ENCODE results near the gene HBM.
"Not testable (repeated sequence)": the region's sequence is repeated elsewhere in the genome, so short reads cannot be mapped to it uniquely, and the experiment has no call there.

HBM gene

GRCh38 chr16:170088-170507 lies 4.3 kb downstream of the HBM start:
- DNase-seq: not testable (repeated sequence)

- DNase-seq: no peak
Observed at GRCh38 chr16:170788-171187, 5.0 kb downstream of the HBM start.

- DNase-seq: not testable (repeated sequence)
Observed at GRCh38 chr16:172374-172941, 6.7 kb downstream of the HBM start, which contains the start of gene HBA2. TSS of gene HBA2 (plus strand) at chr16:172876. CDS start at chr16:172913, 37 bp downstream.

- not testable (repeated sequence) for DNase-seq
Observed at GRCh38 chr16:173211-173854, 7.6 kb downstream of the HBM start.

- DNase-seq: not testable (repeated sequence)
Observed at GRCh38 chr16:173928-174769, 8.4 kb downstream of the HBM start.

GRCh38 chr16:175011-175949 lies 9.5 kb downstream of the HBM start:
- no peak for DNase-seq

GRCh38 chr16:176006-176405 lies 10.2 kb downstream of the HBM start:
- not testable (repeated sequence) for DNase-seq

GRCh38 chr16:176477-177382 lies 11.0 kb downstream of the HBM start, which contains the start of gene HBA1:
TSS of gene HBA1 (plus strand) at chr16:176680. CDS start at chr16:176717, 37 bp downstream.
- not testable (repeated sequence) for DNase-seq

GRCh38 chr16:177394-177822 lies 11.6 kb downstream of the HBM start:
- no peak for DNase-seq

- DNase-seq: no peak
Observed at GRCh38 chr16:177981-178667, 12.3 kb downstream of the HBM start.

- DNase-seq: no peak
Observed at GRCh38 chr16:178668-179015, 12.9 kb downstream of the HBM start.

- DNase-seq: no peak
Observed at GRCh38 chr16:179211-180092, 13.7 kb downstream of the HBM start.

GRCh38 chr16:180101-180675 lies 14.4 kb downstream of the HBM start, which contains the start of gene HBQ1:
TSS of gene HBQ1 (plus strand) at chr16:180459. CDS start at chr16:180487, 28 bp downstream.
- peak; percentile 37 to 44 for DNase-seq

GRCh38 chr16:180681-181564 lies 15.1 kb downstream of the HBM start:
- peak; percentile 87 to 94 for DNase-seq

- DNase-seq: no peak
Observed at GRCh38 chr16:181565-182021, 15.8 kb downstream of the HBM start.

GRCh38 chr16:183005-183404 lies 17.2 kb downstream of the HBM start:
- DNase-seq: no peak

- DNase-seq: no peak
Observed at GRCh38 chr16:185213-185612, 19.4 kb downstream of the HBM start.

- DNase-seq: no peak
Observed at GRCh38 chr16:185691-186090, 19.9 kb downstream of the HBM start.
